CD4-positive, alpha-beta T cell treated with Interleukin-12 subunit alpha and Interleukin-12 subunit beta, for 1 hour (primary cell): Measurements from ENCODE around the gene B4GALT5.

Experiments
- DNase-seq: peaks from one replicate; pipeline ENCODE4 v3.0.0-alpha.2; 2020

The B4GALT5 gene

GRCh38 chr20:49601153-49601924 lies 112.3 kb downstream of the B4GALT5 start:
- DNase-seq: no peak

- no peak for DNase-seq
These were observed 113.9 kb downstream of the B4GALT5 start for GRCh38 chr20:49599746-49600113.

GRCh38 chr20:49597825-49598395 lies 115.8 kb downstream of the B4GALT5 start:
- DNase-seq: no peak

GRCh38 chr20:49595811-49596561 lies 117.7 kb downstream of the B4GALT5 start:
- no peak for DNase-seq

- no peak for DNase-seq
These were observed 118.3 kb downstream of the B4GALT5 start for GRCh38 chr20:49595346-49595745.

- no peak for DNase-seq
These were observed 118.8 kb downstream of the B4GALT5 start for GRCh38 chr20:49594931-49595315.

- peak; percentile 30 for DNase-seq
These were observed 119.3 kb downstream of the B4GALT5 start for GRCh38 chr20:49594143-49594930.

- no peak for DNase-seq
These were observed 120.1 kb downstream of the B4GALT5 start for GRCh38 chr20:49593466-49594142.

GRCh38 chr20:49592120-49592519 lies 121.6 kb downstream of the B4GALT5 start:
- no peak for DNase-seq

GRCh38 chr20:49591217-49591865 lies 122.3 kb downstream of the B4GALT5 start:
- DNase-seq: no peak

- DNase-seq: no peak
These were observed 123.3 kb downstream of the B4GALT5 start for GRCh38 chr20:49590163-49591017.

GRCh38 chr20:49589747-49590146 lies 123.9 kb downstream of the B4GALT5 start:
- DNase-seq: no peak

- no peak for DNase-seq
These were observed 126.5 kb downstream of the B4GALT5 start for GRCh38 chr20:49587111-49587570.

GRCh38 chr20:49585585-49586245 lies 128.0 kb downstream of the B4GALT5 start:
- no peak for DNase-seq

GRCh38 chr20:49584418-49585382 lies 129.0 kb downstream of the B4GALT5 start:
- no peak for DNase-seq

- no peak for DNase-seq
These were observed 129.8 kb downstream of the B4GALT5 start for GRCh38 chr20:49583669-49584417.

- DNase-seq: no peak
These were observed 130.4 kb downstream of the B4GALT5 start for GRCh38 chr20:49583343-49583668.
